Stomach (tissue), 4 donors: ENCODE data around the gene NCS1.

ENCODE experiments used
- EP300 ChIP-seq: sonication (generic); formaldehyde crosslinking; IDR thresholded peaks from one replicate; pipeline ENCODE4 v1.6.1; 2017; ENCODE audit warnings: antibody characterized with exemption
- POLR2A ChIP-seq, 4 donors: fragments of 450-650 bp; IDR thresholded peaks; one replicate each; pipeline ENCODE4 v1.6.1; 2016; ENCODE audit warnings: antibody characterized with exemption in 4 of 4, control low read depth in 2 of 4, mild to moderate bottlenecking in 1 of 4, moderate library complexity in 1 of 4
- POLR2AphosphoS5 ChIP-seq, 3 donors: sonication (generic); formaldehyde crosslinking; IDR thresholded peaks; one replicate each; pipeline ENCODE4 v1.6.1; 2016; ENCODE audit warnings: antibody characterized with exemption in 3 of 3
- TF ChIP-seq, protein P1 (sequence below), 7 experiments: fragments of 450-650 bp in 4 of 7; fragments of 200-600 bp in 3 of 7; sonication (generic) in 3 of 7; IDR thresholded peaks; one replicate each; pipeline ENCODE4 v1.5.1; 2016 to 2019; ENCODE audit warnings: antibody characterized with exemption in 7 of 7, control low read depth in 2 of 7, mild to moderate bottlenecking in 1 of 7

DNA sequence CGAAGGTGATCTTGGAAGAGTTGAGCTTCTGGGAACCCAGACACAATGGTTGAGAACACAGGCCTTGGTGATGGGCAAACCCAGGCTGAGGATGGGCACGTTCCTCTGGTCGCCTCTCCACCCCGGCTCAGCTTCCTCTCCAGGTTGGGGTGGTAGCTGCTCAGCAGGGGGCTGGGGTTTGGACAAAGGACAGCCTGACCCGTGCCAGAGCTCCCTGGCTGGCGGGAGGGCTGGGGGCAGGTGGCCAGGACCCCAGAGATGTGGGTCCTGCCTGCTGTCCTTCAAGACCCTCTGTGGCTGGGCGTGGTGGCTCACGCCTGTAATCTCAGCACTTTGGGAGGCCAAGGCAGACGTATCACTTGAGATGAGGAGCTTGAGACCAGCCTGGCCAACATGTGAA lies 25.2 kb downstream of the NCS1 start:
- TF ChIP-seq, protein P1, sequence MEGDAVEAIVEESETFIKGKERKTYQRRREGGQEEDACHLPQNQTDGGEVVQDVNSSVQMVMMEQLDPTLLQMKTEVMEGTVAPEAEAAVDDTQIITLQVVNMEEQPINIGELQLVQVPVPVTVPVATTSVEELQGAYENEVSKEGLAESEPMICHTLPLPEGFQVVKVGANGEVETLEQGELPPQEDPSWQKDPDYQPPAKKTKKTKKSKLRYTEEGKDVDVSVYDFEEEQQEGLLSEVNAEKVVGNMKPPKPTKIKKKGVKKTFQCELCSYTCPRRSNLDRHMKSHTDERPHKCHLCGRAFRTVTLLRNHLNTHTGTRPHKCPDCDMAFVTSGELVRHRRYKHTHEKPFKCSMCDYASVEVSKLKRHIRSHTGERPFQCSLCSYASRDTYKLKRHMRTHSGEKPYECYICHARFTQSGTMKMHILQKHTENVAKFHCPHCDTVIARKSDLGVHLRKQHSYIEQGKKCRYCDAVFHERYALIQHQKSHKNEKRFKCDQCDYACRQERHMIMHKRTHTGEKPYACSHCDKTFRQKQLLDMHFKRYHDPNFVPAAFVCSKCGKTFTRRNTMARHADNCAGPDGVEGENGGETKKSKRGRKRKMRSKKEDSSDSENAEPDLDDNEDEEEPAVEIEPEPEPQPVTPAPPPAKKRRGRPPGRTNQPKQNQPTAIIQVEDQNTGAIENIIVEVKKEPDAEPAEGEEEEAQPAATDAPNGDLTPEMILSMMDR (IDR thresholded peaks at IDR 0.05), result no peak
- no peak for TF ChIP-seq POLR2A (IDR thresholded peaks at IDR 0.05)
- TF ChIP-seq EP300, result no peak
- TF ChIP-seq POLR2AphosphoS5 (IDR thresholded peaks at IDR 0.05), result no peak
